ENCODE results near the gene C20orf204.

- no peak for TF ChIP-seq CTCF (IDR thresholded peaks at IDR 0.05)
- TF ChIP-seq EP300 (IDR thresholded peaks at IDR 0.05): no peak
- no peak for TF ChIP-seq POLR2A (IDR thresholded peaks at IDR 0.05)
- no peak for TF ChIP-seq POLR2AphosphoS5 (IDR thresholded peaks at IDR 0.05)
These were observed 16.3 kb downstream of the C20orf204 start for GRCh38 chr20:64052326-64052722.

Measured in sigmoid colon (tissue), 4 donors.